Endometrium (tissue), 2 donors: ENCODE measurements around the gene ARL3.

ENCODE experiments used
- FAIRE-seq: peaks from 2 replicates; lab custom pipeline; 2012; peaks lifted over from hg19 to GRCh38; lab: Jason Lieb, UNC
- donor health status: control.
- donor health status: control.

The ARL3 gene

GRCh38 chr10:102634686-102635085 is 79.5 kb downstream of the ARL3 start:
- no peak for FAIRE-seq

DNA sequence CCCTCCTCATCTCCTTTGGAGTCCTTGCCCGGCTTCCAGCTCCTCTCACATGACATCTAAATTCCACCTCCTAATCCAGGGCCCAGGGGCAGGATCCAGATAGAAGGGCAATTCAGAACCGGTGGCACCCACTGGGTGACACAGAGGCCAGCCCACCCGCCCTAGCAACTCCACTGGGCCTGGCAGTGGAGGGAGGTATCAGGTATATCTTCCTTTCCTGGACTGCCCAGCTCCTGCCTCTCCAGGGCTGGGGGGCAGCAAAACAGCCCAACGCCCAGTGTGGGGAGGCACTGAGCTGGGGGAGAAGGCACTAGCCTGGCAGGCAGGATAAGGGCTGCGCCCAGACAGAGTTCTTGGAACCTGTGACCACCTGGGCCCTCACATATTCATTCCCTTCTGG is 80.3 kb downstream of the ARL3 start:
- FAIRE-seq: no peak

DNA sequence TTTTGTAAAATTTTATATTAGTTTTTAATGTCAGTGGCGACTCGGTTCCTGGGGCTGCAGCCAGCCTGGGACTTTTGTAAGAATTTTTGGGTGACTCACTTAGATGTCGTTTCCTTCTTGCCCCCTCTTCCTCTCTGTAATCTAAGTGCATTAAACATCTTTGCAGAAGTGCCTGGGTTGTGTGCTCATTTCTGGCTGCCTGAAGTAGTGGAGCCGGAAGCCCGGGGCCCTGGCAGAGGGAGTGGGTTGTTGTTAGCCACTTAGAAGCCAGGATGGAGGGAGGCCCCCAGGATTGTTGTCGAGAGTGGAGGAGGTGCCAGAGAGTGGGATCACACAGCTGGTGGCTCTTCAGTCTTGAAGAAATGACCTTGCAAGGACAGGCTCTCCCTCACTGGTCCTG is 80.9 kb downstream of the ARL3 start:
- FAIRE-seq: no peak

GRCh38 chr10:102632394-102633111 is 81.6 kb downstream of the ARL3 start:
- no peak for FAIRE-seq

- no peak for FAIRE-seq
Observed at GRCh38 chr10:102631525-102632393, 82.4 kb downstream of the ARL3 start.

DNA sequence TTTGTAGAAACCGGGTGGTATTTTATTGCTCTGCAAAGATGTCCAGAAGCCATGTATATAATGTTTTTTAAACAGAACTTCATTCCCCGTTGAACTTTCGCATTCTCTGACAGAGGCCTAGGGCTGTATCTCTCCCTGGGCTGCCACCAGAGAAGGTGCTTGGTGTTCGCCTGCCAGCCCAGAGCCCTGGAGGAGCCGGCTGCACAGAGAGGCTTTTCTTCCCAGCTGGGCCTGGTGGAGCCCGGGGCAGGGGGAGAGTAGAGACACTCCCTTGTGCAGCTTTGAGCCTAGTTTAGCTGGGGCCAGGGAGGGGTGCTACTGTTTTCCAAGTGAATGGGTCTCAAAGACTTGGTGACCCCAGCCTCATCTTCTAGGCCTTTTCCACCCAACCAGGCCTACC is 83.5 kb downstream of the ARL3 start:
- FAIRE-seq: no peak

GRCh38 chr10:102629661-102630614 is 84.3 kb downstream of the ARL3 start:
- FAIRE-seq: no peak

- FAIRE-seq: no peak
Observed at GRCh38 chr10:102628451-102628911, 85.7 kb downstream of the ARL3 start.

DNA sequence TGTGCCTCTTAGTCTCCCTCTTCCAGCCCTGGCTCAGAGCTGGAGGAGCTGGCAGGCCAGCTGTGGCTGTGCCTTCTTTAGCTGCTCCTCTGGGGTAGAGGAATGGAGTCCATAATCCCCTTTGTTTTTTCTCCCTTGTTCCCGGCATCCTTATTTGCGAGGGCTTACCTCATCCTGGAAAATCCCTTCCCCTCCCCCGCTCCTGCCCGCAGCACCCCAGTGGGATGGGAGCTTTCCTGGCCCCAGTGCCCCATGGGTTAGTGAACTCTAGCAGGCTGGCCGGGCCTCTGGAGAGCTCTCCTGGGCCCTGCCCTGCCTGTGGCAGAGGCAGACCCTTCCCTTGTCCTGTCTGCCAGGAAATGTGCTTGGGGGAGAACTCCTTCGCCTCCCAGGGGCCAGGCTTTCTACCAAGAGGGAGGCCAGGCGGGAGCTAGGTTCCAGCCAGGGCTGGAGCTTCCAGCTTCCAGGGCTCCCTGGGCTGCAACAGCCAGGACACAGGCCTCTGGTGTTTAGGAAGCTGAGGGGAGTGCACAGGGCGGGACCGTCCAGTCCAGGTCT is 86.4 kb downstream of the ARL3 start:
- FAIRE-seq: no peak

- no peak for FAIRE-seq
Observed at GRCh38 chr10:102627291-102627735, 86.9 kb downstream of the ARL3 start.

- FAIRE-seq: no peak
Observed at GRCh38 chr10:102626026-102626685, 88.0 kb downstream of the ARL3 start.

DNA sequence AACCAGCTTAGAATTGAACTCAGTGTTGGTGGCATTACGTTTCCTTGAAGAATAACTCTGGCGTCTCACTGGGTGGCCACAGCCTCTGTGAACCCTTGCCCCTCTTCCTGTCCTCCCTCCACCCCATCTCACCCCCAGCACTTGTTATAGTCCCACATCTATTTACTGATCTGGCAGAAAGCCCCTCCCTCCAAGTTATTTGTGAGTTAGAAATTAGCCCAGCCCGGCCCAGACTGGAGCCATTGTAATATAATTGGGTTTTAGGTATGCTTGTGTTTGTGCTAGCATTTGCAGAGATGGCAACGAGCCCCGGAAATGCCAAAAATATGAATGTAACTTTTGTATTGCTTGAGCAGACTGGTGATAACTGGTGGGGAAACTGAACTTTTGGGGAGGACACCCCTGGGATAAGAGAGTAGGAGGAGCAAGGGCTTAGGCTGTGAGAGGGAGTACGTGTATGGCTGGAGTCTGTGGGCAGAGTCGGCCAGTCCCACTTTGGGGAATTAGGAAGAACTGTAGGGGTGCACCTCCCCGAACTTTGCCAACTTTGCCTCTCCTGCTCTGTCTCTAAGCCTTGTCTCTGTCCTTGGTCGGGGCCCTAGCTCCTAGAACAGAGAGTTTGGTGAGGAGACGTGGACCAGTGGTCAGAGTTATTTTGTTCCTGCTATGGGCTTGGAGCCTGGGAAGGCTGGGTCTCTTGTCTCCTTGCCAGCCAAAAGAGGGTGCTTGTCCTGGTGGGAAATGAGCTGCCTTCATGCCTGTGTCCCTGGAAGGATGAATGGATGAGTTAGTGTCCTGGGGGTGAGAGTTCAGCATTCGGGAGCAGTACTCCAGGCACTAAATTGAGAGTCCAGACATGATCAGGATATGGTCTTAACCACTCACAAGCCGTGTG is 89.2 kb downstream of the ARL3 start:
- no peak for FAIRE-seq

DNA sequence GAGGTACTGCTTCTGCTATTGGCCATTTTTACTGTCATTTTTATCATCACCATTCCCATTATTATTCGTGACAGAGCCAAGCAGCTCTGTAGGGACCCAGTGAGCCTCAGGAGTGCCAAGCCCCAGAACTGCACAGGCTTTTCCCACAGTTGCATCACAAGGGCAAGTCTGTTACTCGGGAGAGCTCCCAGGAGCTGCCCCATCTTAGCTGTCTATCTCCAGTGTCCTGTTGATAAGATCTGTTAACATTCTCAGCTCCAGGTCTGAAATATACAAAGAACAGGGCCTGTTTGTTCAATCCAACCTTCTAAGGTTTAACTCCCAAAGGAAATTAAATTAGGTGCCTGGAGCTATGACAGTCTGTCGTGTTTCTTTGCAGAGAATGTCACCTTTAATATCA is 90.1 kb downstream of the ARL3 start:
- no peak for FAIRE-seq
